HepG2 (cell line): Measurements from ENCODE around the gene BCAS1. TPM values are rescaled to one million over a fixed set of nuclear protein-coding genes. Genes with fewer than 3 reads are reported as not detected.

ENCODE experiments used
- CENPT ChIP-seq: sonication (generic); formaldehyde crosslinking; IDR thresholded peaks from 2 replicates; pipeline ENCODE4 v1.8.0; 2022; ENCODE audit warnings: low read depth, mild to moderate bottlenecking, moderate library complexity, missing genetic modification reagents
- EHMT2 ChIP-seq: fragments of 200-600 bp; sonication (generic); IDR thresholded peaks from 2 replicates; pipeline ENCODE4 v1.7.0; 2017; ENCODE audit warnings: antibody characterized with exemption, low read depth, low read length, borderline replicate concordance
- HNF1B ChIP-seq: sonication (generic); formaldehyde crosslinking; IDR thresholded peaks from 2 replicates; pipeline ENCODE4 v1.5.1; 2020; ENCODE audit warnings: mild to moderate bottlenecking, moderate library complexity, missing genetic modification reagents
- KAT7 ChIP-seq: IDR thresholded peaks from 2 replicates; pipeline ENCODE4 v1.6.1; 2018; ENCODE audit warnings: borderline replicate concordance, missing compliant biosample characterization
- KDM5A ChIP-seq: fragments of 200-600 bp; sonication (generic); IDR thresholded peaks from 2 replicates; pipeline ENCODE4 v1.7.0; 2018; ENCODE audit warnings: antibody characterized with exemption, mild to moderate bottlenecking, low read length, borderline replicate concordance
- KDM6A ChIP-seq: IDR thresholded peaks from 2 replicates; pipeline ENCODE4 v1.6.1; 2016; ENCODE audit warnings: low read depth
- MEF2D ChIP-seq: sonication (generic); formaldehyde crosslinking; IDR thresholded peaks from 2 replicates; pipeline ENCODE4 v1.5.1; 2020; ENCODE audit warnings: mild to moderate bottlenecking, missing genetic modification reagents
- MTA3 ChIP-seq: sonication (generic); formaldehyde crosslinking; IDR thresholded peaks from 2 replicates; pipeline ENCODE4 v1.4.0; 2020; ENCODE audit warnings: missing genetic modification reagents
- NBN ChIP-seq: fragments of 450-650 bp; conservative IDR thresholded peaks from 2 replicates; pipeline ENCODE4 v1.6.1; 2017
- SP1 ChIP-seq, 2 experiments: fragments of 450-650 bp in 1 of 2; sonication (generic) in 1 of 2; formaldehyde crosslinking in 1 of 2; IDR thresholded peaks; 2 replicates each; pipeline versions ENCODE4 v1.4.0 to v1.6.1; 2016 to 2020; ENCODE audit warnings: missing genetic modification reagents in 1 of 2
- ZFY ChIP-seq: sonication (generic); formaldehyde crosslinking; IDR thresholded peaks from 2 replicates; pipeline ENCODE4 v1.4.0; 2020; ENCODE audit warnings: missing genetic modification reagents
- ZIK1 ChIP-seq: sonication (generic); formaldehyde crosslinking; IDR thresholded peaks from 2 replicates; pipeline ENCODE4 v1.5.0; 2020; ENCODE audit warnings: mild to moderate bottlenecking, low read depth, missing genetic modification reagents, borderline replicate concordance
- ZKSCAN8 ChIP-seq: IDR thresholded peaks from 2 replicates; pipeline ENCODE4 v1.6.1; 2016; ENCODE audit warnings: borderline replicate concordance, missing genetic modification reagents, missing compliant biosample characterization
- ZNF543 ChIP-seq: sonication (generic); formaldehyde crosslinking; IDR thresholded peaks from 2 replicates; pipeline ENCODE4 v1.4.0; 2020; ENCODE audit warnings: mild to moderate bottlenecking, missing genetic modification reagents
- ZNF614 ChIP-seq: IDR thresholded peaks from 2 replicates; pipeline ENCODE4 v1.6.1; 2018; ENCODE audit warnings: missing biosample characterization, missing genetic modification reagents, inconsistent platforms, borderline replicate concordance
- ZNF782 ChIP-seq: sonication (generic); formaldehyde crosslinking; IDR thresholded peaks from 2 replicates; pipeline ENCODE4 v1.4.0; 2020; ENCODE audit warnings: missing genetic modification reagents, mild to moderate bottlenecking, borderline replicate concordance
- polyA plus RNA-seq, 8 experiments: library from polyadenylated mRNA; depleted of rRNA in 3 of 8; stranded (reverse) in 7 of 8; unstranded in 1 of 8; fragments of >200 nt; fragmentation: Illumina TruSeq in 4 of 8; extraction: Trizol in 4 of 8; gene quantifications; 2 replicates each; pipeline versions ENCODE4 v1.2.1 to v1.2.3, GENCODE V29; 2011 to 2016; ENCODE audit warnings: low read depth in 4 of 8, missing spikeins in 1 of 8, mixed read lengths in 1 of 8; ENCODE audit not compliant: insufficient read depth in 1 of 8
- total RNA-seq, 5 experiments: library from RNA; depleted of rRNA; stranded (reverse); fragments of >200 nt; fragmentation: Illumina TruSeq; extraction: Trizol; gene quantifications; 2 replicates each; pipeline ENCODE4 v1.2.3, GENCODE V29; 2016; ENCODE audit warnings: low read depth in 1 of 5
- TF ChIP-seq, protein P1 (sequence below): sonication (generic); formaldehyde crosslinking; IDR thresholded peaks from 2 replicates; pipeline ENCODE4; 2020; ENCODE audit warnings: missing genetic modification reagents, mild to moderate bottlenecking, borderline replicate concordance
- TF ChIP-seq, protein P2 (sequence below): sonication (generic); formaldehyde crosslinking; IDR thresholded peaks from 2 replicates; pipeline ENCODE4 v1.5.0; 2020; ENCODE audit warnings: missing genetic modification reagents
- TF ChIP-seq, protein P3 (sequence below): sonication (generic); formaldehyde crosslinking; IDR thresholded peaks from 2 replicates; pipeline ENCODE4 v1.4.0; 2020; ENCODE audit warnings: mild to moderate bottlenecking, low read depth, missing genetic modification reagents
- TF ChIP-seq, protein P4 (sequence below): sonication (generic); formaldehyde crosslinking; IDR thresholded peaks from 2 replicates; pipeline ENCODE4 v1.8.0; 2022; ENCODE audit warnings: missing genetic modification reagents, mild to moderate bottlenecking, inconsistent platforms, borderline replicate concordance
- TF ChIP-seq, protein P5 (sequence below): sonication (generic); formaldehyde crosslinking; IDR thresholded peaks from 2 replicates; pipeline ENCODE4 v1.8.1; 2023; ENCODE audit warnings: missing genetic modification reagents, mild to moderate bottlenecking, borderline replicate concordance

BCAS1 gene
- total and polyA plus RNA-seq, 2 of the 13 experiments (the other 11 are each of a cell fraction or from before 2014, with no cell fraction given) = 0.55 to 0.91 TPM

DNA sequence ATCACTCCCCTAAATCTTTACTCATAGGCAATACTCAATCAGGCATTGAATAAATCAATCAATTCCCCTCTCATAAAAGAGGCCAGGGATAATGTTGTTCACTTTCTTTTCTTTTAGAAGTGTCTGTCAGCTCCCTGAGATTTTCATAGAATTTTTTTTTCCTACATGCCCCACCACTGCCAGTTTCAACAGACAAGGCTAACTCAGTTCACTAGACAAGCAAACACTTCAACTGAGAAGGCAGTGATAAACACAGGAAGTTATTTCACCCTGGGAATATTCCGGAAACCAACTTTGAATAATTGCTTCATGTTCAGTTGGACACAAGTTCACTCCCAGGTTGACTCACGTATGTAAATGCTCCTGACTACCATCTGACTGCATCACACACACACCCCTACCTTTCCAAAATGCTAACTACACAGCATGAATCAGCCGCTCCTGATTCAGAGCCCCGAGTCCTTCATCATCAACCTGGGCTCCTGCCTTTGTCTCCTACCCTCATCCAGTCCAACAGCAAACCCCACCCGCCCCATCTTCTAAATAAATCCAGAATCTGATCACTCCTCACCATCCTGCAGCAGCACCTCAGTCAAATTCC lies 143.9 kb downstream of the BCAS1 start (continued):
- TF ChIP-seq HNF1B (CRISPR knock-in tag) (peak; percentile 75; the same call in 1 of the 2 replicates), MTA3 (CRISPR knock-in tag) (no peak), KAT7 (no peak), MEF2D (CRISPR knock-in tag) (peak; percentile 51; the same call in 1 of the 2 replicates), ZNF782 (no peak), ZKSCAN8 (CRISPR knock-in tag) (peak; percentile 74; the same call in 1 of the 2 replicates), ZNF614 (CRISPR knock-in tag) (peak; percentile 89; the same call in 1 of the 2 replicates), EHMT2 (no peak), KDM5A (no peak), NBN (no peak), CENPT (CRISPR knock-in tag) (no peak), ZNF543 (CRISPR knock-in tag) (no peak), ZIK1 (no peak), ZFY (0 out of 2 replicates have a peak, but pooled peaks have one; percentile 9), SP1 (IDR thresholded peaks at IDR 0.05) (no peak), SP1 (CRISPR knock-in tag; IDR thresholded peaks at IDR 0.05) (no peak), KDM6A (CRISPR knock-in tag) (peak; percentile 55)
- TF ChIP-seq, protein P1, sequence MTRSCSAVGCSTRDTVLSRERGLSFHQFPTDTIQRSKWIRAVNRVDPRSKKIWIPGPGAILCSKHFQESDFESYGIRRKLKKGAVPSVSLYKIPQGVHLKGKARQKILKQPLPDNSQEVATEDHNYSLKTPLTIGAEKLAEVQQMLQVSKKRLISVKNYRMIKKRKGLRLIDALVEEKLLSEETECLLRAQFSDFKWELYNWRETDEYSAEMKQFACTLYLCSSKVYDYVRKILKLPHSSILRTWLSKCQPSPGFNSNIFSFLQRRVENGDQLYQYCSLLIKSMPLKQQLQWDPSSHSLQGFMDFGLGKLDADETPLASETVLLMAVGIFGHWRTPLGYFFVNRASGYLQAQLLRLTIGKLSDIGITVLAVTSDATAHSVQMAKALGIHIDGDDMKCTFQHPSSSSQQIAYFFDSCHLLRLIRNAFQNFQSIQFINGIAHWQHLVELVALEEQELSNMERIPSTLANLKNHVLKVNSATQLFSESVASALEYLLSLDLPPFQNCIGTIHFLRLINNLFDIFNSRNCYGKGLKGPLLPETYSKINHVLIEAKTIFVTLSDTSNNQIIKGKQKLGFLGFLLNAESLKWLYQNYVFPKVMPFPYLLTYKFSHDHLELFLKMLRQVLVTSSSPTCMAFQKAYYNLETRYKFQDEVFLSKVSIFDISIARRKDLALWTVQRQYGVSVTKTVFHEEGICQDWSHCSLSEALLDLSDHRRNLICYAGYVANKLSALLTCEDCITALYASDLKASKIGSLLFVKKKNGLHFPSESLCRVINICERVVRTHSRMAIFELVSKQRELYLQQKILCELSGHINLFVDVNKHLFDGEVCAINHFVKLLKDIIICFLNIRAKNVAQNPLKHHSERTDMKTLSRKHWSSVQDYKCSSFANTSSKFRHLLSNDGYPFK = no peak
- TF ChIP-seq, protein P2, sequence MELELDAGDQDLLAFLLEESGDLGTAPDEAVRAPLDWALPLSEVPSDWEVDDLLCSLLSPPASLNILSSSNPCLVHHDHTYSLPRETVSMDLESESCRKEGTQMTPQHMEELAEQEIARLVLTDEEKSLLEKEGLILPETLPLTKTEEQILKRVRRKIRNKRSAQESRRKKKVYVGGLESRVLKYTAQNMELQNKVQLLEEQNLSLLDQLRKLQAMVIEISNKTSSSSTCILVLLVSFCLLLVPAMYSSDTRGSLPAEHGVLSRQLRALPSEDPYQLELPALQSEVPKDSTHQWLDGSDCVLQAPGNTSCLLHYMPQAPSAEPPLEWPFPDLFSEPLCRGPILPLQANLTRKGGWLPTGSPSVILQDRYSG = no peak
- TF ChIP-seq, protein P3, sequence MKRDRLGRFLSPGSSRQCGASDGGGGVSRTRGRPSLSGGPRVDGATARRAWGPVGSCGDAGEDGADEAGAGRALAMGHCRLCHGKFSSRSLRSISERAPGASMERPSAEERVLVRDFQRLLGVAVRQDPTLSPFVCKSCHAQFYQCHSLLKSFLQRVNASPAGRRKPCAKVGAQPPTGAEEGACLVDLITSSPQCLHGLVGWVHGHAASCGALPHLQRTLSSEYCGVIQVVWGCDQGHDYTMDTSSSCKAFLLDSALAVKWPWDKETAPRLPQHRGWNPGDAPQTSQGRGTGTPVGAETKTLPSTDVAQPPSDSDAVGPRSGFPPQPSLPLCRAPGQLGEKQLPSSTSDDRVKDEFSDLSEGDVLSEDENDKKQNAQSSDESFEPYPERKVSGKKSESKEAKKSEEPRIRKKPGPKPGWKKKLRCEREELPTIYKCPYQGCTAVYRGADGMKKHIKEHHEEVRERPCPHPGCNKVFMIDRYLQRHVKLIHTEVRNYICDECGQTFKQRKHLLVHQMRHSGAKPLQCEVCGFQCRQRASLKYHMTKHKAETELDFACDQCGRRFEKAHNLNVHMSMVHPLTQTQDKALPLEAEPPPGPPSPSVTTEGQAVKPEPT (CRISPR knock-in tag) = 0 out of 2 replicates have a peak, but pooled peaks have one; percentile 32
- TF ChIP-seq, protein P4, sequence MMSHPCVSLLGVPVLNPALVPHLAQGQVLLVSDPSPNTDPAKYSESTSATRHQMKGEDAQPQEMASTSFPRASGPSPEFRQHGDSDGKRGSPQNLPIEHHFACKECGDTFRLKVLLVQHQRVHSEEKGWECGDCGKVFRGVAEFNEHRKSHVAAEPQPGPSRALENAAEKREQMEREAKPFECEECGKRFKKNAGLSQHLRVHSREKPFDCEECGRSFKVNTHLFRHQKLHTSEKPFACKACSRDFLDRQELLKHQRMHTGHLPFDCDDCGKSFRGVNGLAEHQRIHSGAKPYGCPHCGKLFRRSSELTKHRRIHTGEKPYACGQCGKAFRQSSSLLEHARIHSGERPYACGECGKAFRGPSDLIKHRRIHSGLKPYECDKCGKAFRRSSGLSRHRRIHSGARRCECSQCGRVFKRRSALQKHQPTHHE = no peak
- TF ChIP-seq, protein P5, sequence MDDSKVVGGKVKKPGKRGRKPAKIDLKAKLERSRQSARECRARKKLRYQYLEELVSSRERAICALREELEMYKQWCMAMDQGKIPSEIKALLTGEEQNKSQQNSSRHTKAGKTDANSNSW = no peak
